ENCODE measurements around the gene F7.

DNA sequence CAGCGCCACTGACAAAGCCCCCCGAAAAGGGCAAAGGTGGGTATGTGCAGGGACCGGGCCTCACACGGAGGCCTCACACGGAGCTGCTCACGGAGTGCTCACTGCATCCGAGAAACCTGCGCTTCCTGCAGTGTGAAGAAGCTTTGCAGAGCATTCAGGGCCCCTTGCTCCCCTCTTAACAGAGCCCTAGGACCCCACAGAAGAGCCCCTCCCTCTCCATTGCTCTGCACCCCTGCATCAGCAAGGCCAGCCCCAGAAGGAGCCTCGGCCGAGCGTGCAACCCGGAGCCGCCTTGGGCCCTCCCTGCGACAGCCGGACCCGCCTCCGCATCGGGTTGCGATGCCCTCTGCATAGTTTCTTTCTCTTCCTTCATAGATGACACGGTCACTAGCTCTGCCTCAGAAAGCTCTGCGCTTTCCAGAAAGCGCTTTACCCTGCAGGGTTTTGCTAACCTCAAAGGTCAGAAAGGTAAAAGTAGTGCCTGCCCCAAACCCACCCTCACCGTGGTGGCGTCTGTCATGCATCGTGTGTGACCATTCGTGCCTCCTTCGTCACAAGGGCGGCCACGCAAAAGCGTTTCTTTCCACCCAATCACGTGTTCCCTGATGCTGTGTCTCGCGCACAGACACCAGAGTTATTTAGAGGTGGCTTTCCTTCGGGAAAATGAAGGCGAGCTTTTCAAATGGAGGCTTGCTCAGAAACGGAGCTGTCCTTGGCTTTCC lies 15.7 kb upstream of the F7 start:
- TF ChIP-seq, protein P1, sequence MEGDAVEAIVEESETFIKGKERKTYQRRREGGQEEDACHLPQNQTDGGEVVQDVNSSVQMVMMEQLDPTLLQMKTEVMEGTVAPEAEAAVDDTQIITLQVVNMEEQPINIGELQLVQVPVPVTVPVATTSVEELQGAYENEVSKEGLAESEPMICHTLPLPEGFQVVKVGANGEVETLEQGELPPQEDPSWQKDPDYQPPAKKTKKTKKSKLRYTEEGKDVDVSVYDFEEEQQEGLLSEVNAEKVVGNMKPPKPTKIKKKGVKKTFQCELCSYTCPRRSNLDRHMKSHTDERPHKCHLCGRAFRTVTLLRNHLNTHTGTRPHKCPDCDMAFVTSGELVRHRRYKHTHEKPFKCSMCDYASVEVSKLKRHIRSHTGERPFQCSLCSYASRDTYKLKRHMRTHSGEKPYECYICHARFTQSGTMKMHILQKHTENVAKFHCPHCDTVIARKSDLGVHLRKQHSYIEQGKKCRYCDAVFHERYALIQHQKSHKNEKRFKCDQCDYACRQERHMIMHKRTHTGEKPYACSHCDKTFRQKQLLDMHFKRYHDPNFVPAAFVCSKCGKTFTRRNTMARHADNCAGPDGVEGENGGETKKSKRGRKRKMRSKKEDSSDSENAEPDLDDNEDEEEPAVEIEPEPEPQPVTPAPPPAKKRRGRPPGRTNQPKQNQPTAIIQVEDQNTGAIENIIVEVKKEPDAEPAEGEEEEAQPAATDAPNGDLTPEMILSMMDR (IDR thresholded peaks at IDR 0.05): no peak
- TF ChIP-seq POLR2A (IDR thresholded peaks at IDR 0.05): no peak
